Activated naive CD4-positive, alpha-beta T cell treated with anti-CD3 and anti-CD28 coated beads, Interleukin-2, amount 10 ng/mL, durations not matched to agents 7 days and 5 days (primary cell): ENCODE results near the gene CXCR4.
"Not testable (repeated sequence)": the region's sequence is repeated elsewhere in the genome, so short reads cannot be mapped to it uniquely, and the experiment has no call there.

ENCODE experiments used
- CTCF ChIA-PET: fragments of 350-600 bp; sonication (Branson Sonifier 250); formaldehyde crosslinking; loops from one replicate; lab custom pipeline; 2021; ENCODE audit warnings: antibody characterized with exemption; lab: Charles Lee
- DNase-seq: peaks from one replicate; pipeline ENCODE4 v3.0.0-alpha.2; 2020
- H3K27ac Mint-ChIP-seq: one replicate; pipeline ENCODE4 v1.8.0; 2021; ENCODE audit warnings: mild to moderate bottlenecking, moderate library complexity, mixed read lengths
- H3K27me3 Mint-ChIP-seq: one replicate; pipeline ENCODE4 v1.8.0; 2021; ENCODE audit warnings: mild to moderate bottlenecking, mixed read lengths
- H3K36me3 Mint-ChIP-seq: one replicate; pipeline ENCODE4 v1.8.0; 2021; ENCODE audit warnings: mixed read lengths
- H3K4me1 Mint-ChIP-seq: one replicate; pipeline ENCODE4 v1.8.0; 2021; ENCODE audit warnings: mixed read lengths
- H3K4me3 Mint-ChIP-seq: one replicate; pipeline ENCODE4 v1.8.0; 2021; ENCODE audit warnings: mild to moderate bottlenecking, moderate library complexity, mixed read lengths
- H3K9me3 Mint-ChIP-seq: one replicate; pipeline ENCODE4 v1.8.0; 2021; ENCODE audit warnings: mixed read lengths

The CXCR4 gene

GRCh38 chr2:136093583-136093982, 24.4 kb downstream of the CXCR4 start:
- no peak overlapping the region for H3K27ac Mint-ChIP-seq
- peaks cover 24% of the 10 kb centered on the region for H3K4me1 Mint-ChIP-seq
- H3K27me3 Mint-ChIP-seq, result no peaks in the 10 kb centered on the region
- H3K4me3 Mint-ChIP-seq, result no peak overlapping the region
- CTCF ChIA-PET, result no interaction called here
- no peak for DNase-seq
- H3K9me3 Mint-ChIP-seq, result peaks cover 4% of the 10 kb centered on the region
- no peaks in the 10 kb centered on the region for H3K36me3 Mint-ChIP-seq

GRCh38 chr2:136091899-136092298, 26.1 kb downstream of the CXCR4 start:
- Mint-ChIP-seq H3K9me3 (peaks cover 4% of the 10 kb centered on the region), H3K27ac (peak overlapping the region; percentile 6), H3K4me1 (peaks cover 26% of the 10 kb centered on the region), H3K36me3 (no peaks in the 10 kb centered on the region), H3K4me3 (no peak overlapping the region), H3K27me3 (peaks cover 3% of the 10 kb centered on the region)
- DNase-seq, result no peak
- CTCF ChIA-PET, result interaction anchor here (1.0 kb wide), 1 partner anchor 98 kb away, joined by 3 read pairs; no protein-coding TSS in a partner anchor

- H3K4me1 Mint-ChIP-seq, result peaks cover 29% of the 10 kb centered on the region
- not testable (repeated sequence) for H3K4me3 Mint-ChIP-seq, H3K36me3 Mint-ChIP-seq, H3K9me3 Mint-ChIP-seq, DNase-seq, H3K27ac Mint-ChIP-seq, H3K27me3 Mint-ChIP-seq
- CTCF ChIA-PET, result interaction anchor here (1.2 kb wide), 1 partner anchor 34 kb away, joined by 3 read pairs; no protein-coding TSS in a partner anchor
Measured at GRCh38 chr2:136087901-136088460, 30.0 kb downstream of the CXCR4 start.

GRCh38 chr2:136086253-136087016, 31.5 kb downstream of the CXCR4 start:
- CTCF ChIA-PET, result interaction anchor here (1.6 kb wide), 1 partner anchor 10 kb away, joined by 3 read pairs; no protein-coding TSS in a partner anchor
- Mint-ChIP-seq H3K36me3 (peaks cover 1% of the 10 kb centered on the region), H3K27me3 (peaks cover 8% of the 10 kb centered on the region), H3K4me3 (no peak overlapping the region), H3K4me1 (peaks cover 13% of the 10 kb centered on the region), H3K27ac (no peak overlapping the region), H3K9me3 (peaks cover 4% of the 10 kb centered on the region)
- DNase-seq, result no peak

GRCh38 chr2:136085453-136086209, 32.3 kb downstream of the CXCR4 start:
- no peak for DNase-seq
- Mint-ChIP-seq H3K9me3 (peaks cover 4% of the 10 kb centered on the region), H3K27me3 (peaks cover 8% of the 10 kb centered on the region), H3K4me1 (peaks cover 7% of the 10 kb centered on the region), H3K27ac (peak overlapping the region; percentile 46), H3K4me3 (no peak overlapping the region), H3K36me3 (peaks cover 1% of the 10 kb centered on the region)
- CTCF ChIA-PET, result interaction anchor here (0.7 to 1.6 kb wide), 2 partner anchors 11 to 284 kb away, joined by 3 read pairs; no protein-coding TSS in a partner anchor

- peaks cover 6% of the 10 kb centered on the region for H3K4me1 Mint-ChIP-seq
- peaks cover 1% of the 10 kb centered on the region for H3K36me3 Mint-ChIP-seq
- DNase-seq, result no peak
- CTCF ChIA-PET, result interaction anchor here (1.0 kb wide), 1 partner anchor 27 kb away, joined by 3 read pairs; no protein-coding TSS in a partner anchor
- peaks cover 3% of the 10 kb centered on the region for H3K27me3 Mint-ChIP-seq
- peaks cover 5% of the 10 kb centered on the region for H3K9me3 Mint-ChIP-seq
- no peak overlapping the region for H3K4me3 Mint-ChIP-seq
- H3K27ac Mint-ChIP-seq, result no peak overlapping the region
Measured at GRCh38 chr2:136081582-136082210, 36.3 kb downstream of the CXCR4 start.

GRCh38 chr2:136080114-136080513, 37.8 kb downstream of the CXCR4 start:
- CTCF ChIA-PET, result no interaction called here
- no peak overlapping the region for H3K4me3 Mint-ChIP-seq
- no peak for DNase-seq
- no peak overlapping the region for H3K27ac Mint-ChIP-seq
- H3K9me3 Mint-ChIP-seq, result peaks cover 10% of the 10 kb centered on the region
- peaks cover 1% of the 10 kb centered on the region for H3K36me3 Mint-ChIP-seq
- H3K27me3 Mint-ChIP-seq, result no peaks in the 10 kb centered on the region
- peaks cover 3% of the 10 kb centered on the region for H3K4me1 Mint-ChIP-seq

- peaks cover 4% of the 10 kb centered on the region for H3K36me3 Mint-ChIP-seq
- peaks cover 3% of the 10 kb centered on the region for H3K4me1 Mint-ChIP-seq
- H3K27ac Mint-ChIP-seq, result no peak overlapping the region
- CTCF ChIA-PET, result no interaction called here
- no peaks in the 10 kb centered on the region for H3K27me3 Mint-ChIP-seq
- peaks cover 24% of the 10 kb centered on the region for H3K9me3 Mint-ChIP-seq
- DNase-seq, result no peak
- H3K4me3 Mint-ChIP-seq, result no peak overlapping the region
Measured at GRCh38 chr2:136077107-136077506, 40.8 kb downstream of the CXCR4 start.

GRCh38 chr2:136075476-136075875, 42.5 kb downstream of the CXCR4 start:
- peaks cover 9% of the 10 kb centered on the region for H3K36me3 Mint-ChIP-seq
- no peak overlapping the region for H3K27ac Mint-ChIP-seq
- H3K27me3 Mint-ChIP-seq, result no peaks in the 10 kb centered on the region
- no peak for DNase-seq
- CTCF ChIA-PET, result no interaction called here
- peaks cover 7% of the 10 kb centered on the region for H3K4me1 Mint-ChIP-seq
- H3K9me3 Mint-ChIP-seq, result peaks cover 33% of the 10 kb centered on the region
- no peak overlapping the region for H3K4me3 Mint-ChIP-seq

GRCh38 chr2:136072621-136073020, 45.3 kb downstream of the CXCR4 start:
- DNase-seq, result no peak

GRCh38 chr2:136071887-136072286, 46.1 kb downstream of the CXCR4 start:
- H3K36me3 Mint-ChIP-seq, H3K27ac Mint-ChIP-seq, H3K27me3 Mint-ChIP-seq, CTCF ChIA-PET, DNase-seq, H3K4me3 Mint-ChIP-seq: not testable (repeated sequence)
- peaks cover 32% of the 10 kb centered on the region for H3K4me1 Mint-ChIP-seq
- H3K9me3 Mint-ChIP-seq, result peaks cover 28% of the 10 kb centered on the region

More at GRCh38 chr2:136072621-136073020, 45.3 kb downstream of the CXCR4 start:
- Mint-ChIP-seq H3K36me3 (peaks cover 9% of the 10 kb centered on the region), H3K27ac (no peak overlapping the region), H3K4me3 (no peak overlapping the region), H3K27me3 (no peaks in the 10 kb centered on the region), H3K9me3 (peaks cover 31% of the 10 kb centered on the region), H3K4me1 (peaks cover 25% of the 10 kb centered on the region)
- CTCF ChIA-PET, result no interaction called here

- Mint-ChIP-seq H3K27me3 (no peaks in the 10 kb centered on the region), H3K4me1 (peaks cover 41% of the 10 kb centered on the region), H3K27ac (no peak overlapping the region), H3K4me3 (no peak overlapping the region), H3K36me3 (peaks cover 9% of the 10 kb centered on the region), H3K9me3 (peaks cover 24% of the 10 kb centered on the region)
- CTCF ChIA-PET, result interaction anchor here (0.6 kb wide), 1 partner anchor 51 kb away, joined by 4 read pairs; no protein-coding TSS in a partner anchor
- DNase-seq, result no peak
Measured at GRCh38 chr2:136070913-136071312, 47.0 kb downstream of the CXCR4 start.

- peaks cover 53% of the 10 kb centered on the region for H3K4me1 Mint-ChIP-seq
Measured at GRCh38 chr2:136069773-136070172, 48.2 kb downstream of the CXCR4 start.

More at GRCh38 chr2:136069773-136070172, 48.2 kb downstream of the CXCR4 start:
- no peak overlapping the region for H3K4me3 Mint-ChIP-seq
- no peaks in the 10 kb centered on the region for H3K27me3 Mint-ChIP-seq
- H3K9me3 Mint-ChIP-seq, result peaks cover 24% of the 10 kb centered on the region
- peaks cover 9% of the 10 kb centered on the region for H3K36me3 Mint-ChIP-seq
- no peak overlapping the region for H3K27ac Mint-ChIP-seq
- no peak for DNase-seq
- CTCF ChIA-PET, result interaction anchor here (0.9 kb wide), 1 partner anchor 13 kb away, joined by 4 read pairs; no protein-coding TSS in a partner anchor
